ENCODE results near the gene THYN1. TPM values are rescaled to one million over a fixed set of nuclear protein-coding genes. Genes with fewer than 3 reads are reported as not detected.

THYN1 gene
- total and polyA plus RNA-seq, 2 of the 13 experiments (the other 11 are each of a cell fraction or from before 2014, with no cell fraction given) = 36.1 to 87.6 TPM

DNA sequence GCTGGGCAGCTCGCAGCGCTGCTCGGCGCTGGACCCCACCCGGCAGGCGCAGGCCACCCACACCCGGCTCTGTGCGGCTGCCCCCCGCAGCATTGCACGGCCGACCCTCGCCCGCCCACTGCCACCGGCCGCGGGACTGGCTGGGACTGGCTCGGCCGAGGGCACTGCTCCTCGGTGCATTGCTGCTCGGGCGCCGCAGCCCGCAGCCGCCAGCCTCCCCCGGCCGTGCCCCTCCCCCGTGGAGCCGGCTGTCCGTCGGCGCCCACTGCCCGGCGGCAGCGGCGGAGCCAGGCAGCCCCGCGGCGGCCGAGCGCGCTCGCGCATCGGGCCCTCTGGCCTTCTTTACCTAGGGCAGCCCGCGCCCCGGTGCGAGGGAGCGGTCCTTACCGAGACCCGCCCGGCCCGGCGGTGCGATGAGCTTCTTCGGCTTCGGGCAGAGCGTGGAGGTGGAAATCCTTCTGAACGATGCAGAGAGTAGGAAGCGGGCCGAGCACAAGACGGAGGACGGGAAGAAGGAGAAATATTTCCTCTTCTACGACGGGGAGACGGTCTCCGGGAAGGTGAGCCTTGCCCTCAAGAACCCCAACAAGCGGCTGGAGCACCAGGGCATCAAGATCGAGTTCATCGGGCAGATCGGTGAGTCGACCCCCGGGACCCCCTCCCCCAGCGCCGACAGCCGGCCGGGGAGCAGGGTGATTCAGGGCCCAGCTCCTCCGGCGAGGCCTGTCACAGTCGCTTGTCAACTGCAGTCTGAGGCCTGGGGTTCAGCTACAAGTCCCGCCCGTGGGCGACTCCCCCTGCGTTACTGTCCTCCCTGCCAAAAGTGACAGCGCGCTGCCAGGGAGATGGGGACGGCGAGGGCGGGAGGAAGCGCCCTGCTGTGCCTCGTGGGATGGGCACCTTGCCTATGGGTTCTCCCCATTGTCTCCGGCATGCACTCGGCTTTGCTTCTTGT lies 28.2 kb downstream of the THYN1 start (continued):
- no peak for TF ChIP-seq AHDC1 (CRISPR knock-in tag; IDR thresholded peaks at IDR 0.05; ENCODE audit: borderline replicate concordance)
- TF ChIP-seq TFAP4 (IDR thresholded peaks at IDR 0.05; ENCODE audit: borderline replicate concordance, low read depth) = no peak
- TF ChIP-seq ZNF251 (CRISPR knock-in tag; IDR thresholded peaks at IDR 0.05) = no peak
- no peak for TF ChIP-seq RFXAP (CRISPR knock-in tag; IDR thresholded peaks at IDR 0.05; ENCODE audit: borderline replicate concordance)
- TF ChIP-seq SP2 (CRISPR knock-in tag; IDR thresholded peaks at IDR 0.05) = no peak
- peak; percentile 53 for TF ChIP-seq RAD21 (CRISPR knock-in tag; IDR thresholded peaks at IDR 0.05)
- 0 out of 2 replicates have a peak, but pooled peaks have one; percentile 48 for TF ChIP-seq NRL (CRISPR knock-in tag; IDR thresholded peaks at IDR 0.05; ENCODE audit: borderline replicate concordance)
- no peak; the same call in 1 of the 2 replicates for TF ChIP-seq YEATS4 (CRISPR knock-in tag; IDR thresholded peaks at IDR 0.05; ENCODE audit: borderline replicate concordance)
- TF ChIP-seq ZNF292 (CRISPR knock-in tag; IDR thresholded peaks at IDR 0.05; ENCODE audit: borderline replicate concordance, low read depth) = peak; percentile 83
- TF ChIP-seq HINFP (CRISPR knock-in tag; IDR thresholded peaks at IDR 0.05; ENCODE audit: low read depth) = no peak
- TF ChIP-seq, protein P1, sequence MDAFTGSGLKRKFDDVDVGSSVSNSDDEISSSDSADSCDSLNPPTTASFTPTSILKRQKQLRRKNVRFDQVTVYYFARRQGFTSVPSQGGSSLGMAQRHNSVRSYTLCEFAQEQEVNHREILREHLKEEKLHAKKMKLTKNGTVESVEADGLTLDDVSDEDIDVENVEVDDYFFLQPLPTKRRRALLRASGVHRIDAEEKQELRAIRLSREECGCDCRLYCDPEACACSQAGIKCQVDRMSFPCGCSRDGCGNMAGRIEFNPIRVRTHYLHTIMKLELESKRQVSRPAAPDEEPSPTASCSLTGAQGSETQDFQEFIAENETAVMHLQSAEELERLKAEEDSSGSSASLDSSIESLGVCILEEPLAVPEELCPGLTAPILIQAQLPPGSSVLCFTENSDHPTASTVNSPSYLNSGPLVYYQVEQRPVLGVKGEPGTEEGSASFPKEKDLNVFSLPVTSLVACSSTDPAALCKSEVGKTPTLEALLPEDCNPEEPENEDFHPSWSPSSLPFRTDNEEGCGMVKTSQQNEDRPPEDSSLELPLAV (CRISPR knock-in tag; conservative IDR thresholded peaks at IDR 0.05; ENCODE audit: low read depth) = no peak
- 0 out of 2 replicates have a peak, but pooled peaks have one; percentile 34 for TF ChIP-seq ZFP90 (CRISPR knock-in tag; IDR thresholded peaks at IDR 0.05; ENCODE audit: borderline replicate concordance)
- TF ChIP-seq MIER2 (CRISPR knock-in tag; IDR thresholded peaks at IDR 0.05) = no peak
- peak; percentile 60; the same call in 1 of the 2 replicates for TF ChIP-seq MEIS1 (CRISPR knock-in tag; IDR thresholded peaks at IDR 0.05; ENCODE audit: borderline replicate concordance)
- TF ChIP-seq JDP2 (CRISPR knock-in tag; IDR thresholded peaks at IDR 0.05; ENCODE audit: borderline replicate concordance) = no peak
- TF ChIP-seq GABPB1 (CRISPR knock-in tag; IDR thresholded peaks at IDR 0.05) = no peak
- TF ChIP-seq, protein P2, sequence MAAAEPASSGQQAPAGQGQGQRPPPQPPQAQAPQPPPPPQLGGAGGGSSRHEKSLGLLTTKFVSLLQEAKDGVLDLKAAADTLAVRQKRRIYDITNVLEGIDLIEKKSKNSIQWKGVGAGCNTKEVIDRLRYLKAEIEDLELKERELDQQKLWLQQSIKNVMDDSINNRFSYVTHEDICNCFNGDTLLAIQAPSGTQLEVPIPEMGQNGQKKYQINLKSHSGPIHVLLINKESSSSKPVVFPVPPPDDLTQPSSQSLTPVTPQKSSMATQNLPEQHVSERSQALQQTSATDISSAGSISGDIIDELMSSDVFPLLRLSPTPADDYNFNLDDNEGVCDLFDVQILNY (CRISPR knock-in tag; conservative IDR thresholded peaks at IDR 0.05) = no peak
